Stimulated activated CD8-positive, alpha-beta memory T cell treated with anti-CD3 and anti-CD28 coated beads, Interleukin-12 subunit alpha, Interleukin-12 subunit beta, amount 100 ng/mL, for 4 hours (primary cell): ENCODE results near the gene CPT1B.

Experiments
- DNase-seq: peaks from one replicate; pipeline ENCODE4 v3.0.0-alpha.2; 2020; ENCODE audit warnings: low read depth

The CPT1B gene

GRCh38 chr22:50585781-50586180 lies 7.6 kb upstream of the CPT1B start:
- no peak for DNase-seq

- DNase-seq, result no peak
Observed at GRCh38 chr22:50585238-50585637, 7.0 kb upstream of the CPT1B start.

GRCh38 chr22:50584106-50585096 lies 6.2 kb upstream of the CPT1B start:
- no peak for DNase-seq

- no peak for DNase-seq
Observed at GRCh38 chr22:50583294-50583861, 5.2 kb upstream of the CPT1B start.

GRCh38 chr22:50582493-50583293 lies 4.5 kb upstream of the CPT1B start, which contains the start of gene CHKB:
Gene CHKB (minus strand): TSS chr22:50582849. CDS start chr22:50582781, 68 bp downstream.
- DNase-seq, result peak; percentile 97

- no peak for DNase-seq
Observed at GRCh38 chr22:50581950-50582492, 3.8 kb upstream of the CPT1B start.

- no peak for DNase-seq
Observed at GRCh38 chr22:50581031-50581949, 3.1 kb upstream of the CPT1B start.

GRCh38 chr22:50579752-50580151 lies 1.5 kb upstream of the CPT1B start:
- DNase-seq, result no peak

- no peak for DNase-seq
Observed at GRCh38 chr22:50578776-50579310, 616 bp upstream of the CPT1B start.

- no peak for DNase-seq
Observed at GRCh38 chr22:50577697-50577986, 585 bp downstream of the CPT1B start.

GRCh38 chr22:50576806-50577696 lies 1.2 kb downstream of the CPT1B start:
- no peak for DNase-seq

GRCh38 chr22:50576070-50576469 lies 2.2 kb downstream of the CPT1B start:
- DNase-seq, result no peak

- no peak for DNase-seq
Observed at GRCh38 chr22:50575426-50575941, 2.7 kb downstream of the CPT1B start.

- no peak for DNase-seq
Observed at GRCh38 chr22:50574383-50574755, 3.9 kb downstream of the CPT1B start.

GRCh38 chr22:50573491-50574382 lies 4.5 kb downstream of the CPT1B start:
- DNase-seq, result no peak

- DNase-seq, result no peak
Observed at GRCh38 chr22:50572965-50573364, 5.3 kb downstream of the CPT1B start.

- DNase-seq, result no peak
Observed at GRCh38 chr22:50571264-50572175, 6.7 kb downstream of the CPT1B start.

- no peak for DNase-seq
Observed at GRCh38 chr22:50570861-50571260, 7.4 kb downstream of the CPT1B start.
